ENCODE data around the gene BAG1.

BAG1 gene

GRCh38 chr9:33248606-33249005, 15.9 kb downstream of the BAG1 start:
- no peak for TF ChIP-seq CTCF (IDR thresholded peaks at IDR 0.05; ENCODE audit: low read depth, low read length, missing control alignments)
- H3K4me3 ChIP-seq (ENCODE audit: low read depth, low read length) = no peak overlapping the region
- no peak for DNase-seq (ENCODE audit: low read depth)

- no peak for TF ChIP-seq CTCF (IDR thresholded peaks at IDR 0.05; ENCODE audit: low read depth, low read length, missing control alignments)
- H3K4me3 ChIP-seq (ENCODE audit: low read depth, low read length) = no peak overlapping the region
- DNase-seq (ENCODE audit: low read depth) = no peak
Observed at GRCh38 chr9:33246269-33246860, 18.1 kb downstream of the BAG1 start.

- no peak for TF ChIP-seq CTCF (IDR thresholded peaks at IDR 0.05; ENCODE audit: low read depth, low read length, missing control alignments)
Observed at GRCh38 chr9:33245341-33245740, 19.2 kb downstream of the BAG1 start.

GRCh38 chr9:33244137-33244784, 20.2 kb downstream of the BAG1 start:
- no peak for DNase-seq (ENCODE audit: low read depth)
- H3K4me3 ChIP-seq (ENCODE audit: low read depth, low read length) = no peak overlapping the region
- TF ChIP-seq CTCF (IDR thresholded peaks at IDR 0.05; ENCODE audit: low read depth, low read length, missing control alignments) = no peak

More at GRCh38 chr9:33245341-33245740, 19.2 kb downstream of the BAG1 start:
- no peak overlapping the region for H3K4me3 ChIP-seq (ENCODE audit: low read depth, low read length)
- DNase-seq (ENCODE audit: low read depth) = no peak

GRCh38 chr9:33242609-33243134, 21.8 kb downstream of the BAG1 start:
- TF ChIP-seq CTCF (IDR thresholded peaks at IDR 0.05; ENCODE audit: low read depth, low read length, missing control alignments) = no peak
- H3K4me3 ChIP-seq (ENCODE audit: low read depth, low read length) = no peak overlapping the region
- DNase-seq (ENCODE audit: low read depth) = no peak

- no peak for TF ChIP-seq CTCF (IDR thresholded peaks at IDR 0.05; ENCODE audit: low read depth, low read length, missing control alignments)
- no peak overlapping the region for H3K4me3 ChIP-seq (ENCODE audit: low read depth, low read length)
- no peak for DNase-seq (ENCODE audit: low read depth)
Observed at GRCh38 chr9:33241298-33241697, 23.2 kb downstream of the BAG1 start.

- DNase-seq (ENCODE audit: low read depth) = no peak
- no peak within 1 kb of the TSS for H3K4me3 ChIP-seq (ENCODE audit: low read depth, low read length)
- TF ChIP-seq CTCF (IDR thresholded peaks at IDR 0.05; ENCODE audit: low read depth, low read length, missing control alignments) = no peak
Observed at GRCh38 chr9:33239921-33240320, 24.6 kb downstream of the BAG1 start, which contains the start of gene SPINK4. Gene SPINK4, plus strand, starts transcription at chr9:33240167. Its CDS starts 42 bp downstream, at chr9:33240209.

Measured in GM12864 (cell line).